Measurements from ENCODE around the gene CC2D1A.

DNA sequence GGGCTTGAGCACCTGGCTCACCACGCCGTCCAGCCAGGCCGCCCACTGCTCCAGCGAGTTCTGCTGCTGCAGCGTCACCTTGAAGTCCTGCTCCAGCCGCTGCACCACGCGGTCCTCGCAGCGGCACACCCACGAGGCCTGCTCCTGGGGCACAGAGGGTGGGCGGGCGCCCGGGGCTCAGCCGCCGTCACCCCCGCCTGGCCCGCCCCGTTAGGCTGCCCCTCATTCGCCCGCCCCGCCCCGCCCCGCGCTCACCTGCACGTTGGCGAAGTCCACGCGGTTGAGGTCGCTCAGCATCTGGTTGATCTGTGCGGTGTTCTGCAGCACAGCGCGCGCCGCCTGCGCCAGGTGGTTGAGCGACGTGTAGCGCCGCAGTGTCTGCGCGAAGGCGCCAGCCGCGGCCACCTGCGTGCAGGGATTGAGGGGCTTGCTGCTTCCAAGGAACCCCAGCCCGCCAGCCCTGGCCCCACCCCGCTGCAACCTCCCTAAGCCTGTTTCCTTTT, 57.7 kb downstream of the CC2D1A start:
- TF ChIP-seq JUND (IDR thresholded peaks at IDR 0.05) = no peak
- TF ChIP-seq, protein P1, sequence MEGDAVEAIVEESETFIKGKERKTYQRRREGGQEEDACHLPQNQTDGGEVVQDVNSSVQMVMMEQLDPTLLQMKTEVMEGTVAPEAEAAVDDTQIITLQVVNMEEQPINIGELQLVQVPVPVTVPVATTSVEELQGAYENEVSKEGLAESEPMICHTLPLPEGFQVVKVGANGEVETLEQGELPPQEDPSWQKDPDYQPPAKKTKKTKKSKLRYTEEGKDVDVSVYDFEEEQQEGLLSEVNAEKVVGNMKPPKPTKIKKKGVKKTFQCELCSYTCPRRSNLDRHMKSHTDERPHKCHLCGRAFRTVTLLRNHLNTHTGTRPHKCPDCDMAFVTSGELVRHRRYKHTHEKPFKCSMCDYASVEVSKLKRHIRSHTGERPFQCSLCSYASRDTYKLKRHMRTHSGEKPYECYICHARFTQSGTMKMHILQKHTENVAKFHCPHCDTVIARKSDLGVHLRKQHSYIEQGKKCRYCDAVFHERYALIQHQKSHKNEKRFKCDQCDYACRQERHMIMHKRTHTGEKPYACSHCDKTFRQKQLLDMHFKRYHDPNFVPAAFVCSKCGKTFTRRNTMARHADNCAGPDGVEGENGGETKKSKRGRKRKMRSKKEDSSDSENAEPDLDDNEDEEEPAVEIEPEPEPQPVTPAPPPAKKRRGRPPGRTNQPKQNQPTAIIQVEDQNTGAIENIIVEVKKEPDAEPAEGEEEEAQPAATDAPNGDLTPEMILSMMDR (IDR thresholded peaks at IDR 0.05; ENCODE audit: low read depth, low read length, missing input control) = no peak
- TF ChIP-seq, protein P2, sequence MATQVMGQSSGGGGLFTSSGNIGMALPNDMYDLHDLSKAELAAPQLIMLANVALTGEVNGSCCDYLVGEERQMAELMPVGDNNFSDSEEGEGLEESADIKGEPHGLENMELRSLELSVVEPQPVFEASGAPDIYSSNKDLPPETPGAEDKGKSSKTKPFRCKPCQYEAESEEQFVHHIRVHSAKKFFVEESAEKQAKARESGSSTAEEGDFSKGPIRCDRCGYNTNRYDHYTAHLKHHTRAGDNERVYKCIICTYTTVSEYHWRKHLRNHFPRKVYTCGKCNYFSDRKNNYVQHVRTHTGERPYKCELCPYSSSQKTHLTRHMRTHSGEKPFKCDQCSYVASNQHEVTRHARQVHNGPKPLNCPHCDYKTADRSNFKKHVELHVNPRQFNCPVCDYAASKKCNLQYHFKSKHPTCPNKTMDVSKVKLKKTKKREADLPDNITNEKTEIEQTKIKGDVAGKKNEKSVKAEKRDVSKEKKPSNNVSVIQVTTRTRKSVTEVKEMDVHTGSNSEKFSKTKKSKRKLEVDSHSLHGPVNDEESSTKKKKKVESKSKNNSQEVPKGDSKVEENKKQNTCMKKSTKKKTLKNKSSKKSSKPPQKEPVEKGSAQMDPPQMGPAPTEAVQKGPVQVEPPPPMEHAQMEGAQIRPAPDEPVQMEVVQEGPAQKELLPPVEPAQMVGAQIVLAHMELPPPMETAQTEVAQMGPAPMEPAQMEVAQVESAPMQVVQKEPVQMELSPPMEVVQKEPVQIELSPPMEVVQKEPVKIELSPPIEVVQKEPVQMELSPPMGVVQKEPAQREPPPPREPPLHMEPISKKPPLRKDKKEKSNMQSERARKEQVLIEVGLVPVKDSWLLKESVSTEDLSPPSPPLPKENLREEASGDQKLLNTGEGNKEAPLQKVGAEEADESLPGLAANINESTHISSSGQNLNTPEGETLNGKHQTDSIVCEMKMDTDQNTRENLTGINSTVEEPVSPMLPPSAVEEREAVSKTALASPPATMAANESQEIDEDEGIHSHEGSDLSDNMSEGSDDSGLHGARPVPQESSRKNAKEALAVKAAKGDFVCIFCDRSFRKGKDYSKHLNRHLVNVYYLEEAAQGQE (IDR thresholded peaks at IDR 0.05) = no peak
- no peak for TF ChIP-seq GABPA (IDR thresholded peaks at IDR 0.05 in 1 of 2, conservative IDR thresholded peaks at IDR 0.05 in 1 of 2)
- TF ChIP-seq YY1 (IDR thresholded peaks at IDR 0.05) = no peak
- TF ChIP-seq, protein P3, sequence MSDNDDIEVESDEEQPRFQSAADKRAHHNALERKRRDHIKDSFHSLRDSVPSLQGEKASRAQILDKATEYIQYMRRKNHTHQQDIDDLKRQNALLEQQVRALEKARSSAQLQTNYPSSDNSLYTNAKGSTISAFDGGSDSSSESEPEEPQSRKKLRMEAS (IDR thresholded peaks at IDR 0.05) = no peak
- no peak for TF ChIP-seq SP1 (IDR thresholded peaks at IDR 0.05)

All from liver (tissue), 3 donors.